A549 (cell line): ENCODE data around the gene ZNF431.
"Not testable (repeated sequence)": the region's sequence is repeated elsewhere in the genome, so short reads cannot be mapped to it uniquely, and the experiment has no call there.

Experiments used
- CEBPB ChIP-seq, 2 experiments: fragments of >200 bp in 1 of 2; sonication (Bioruptor Twin) in 1 of 2; formaldehyde crosslinking in 1 of 2; IDR thresholded peaks; 2 replicates each; pipeline ENCODE4 v1.6.1; 2012 to 2016
- CTCF ChIP-seq: fragments of >200 bp; sonication (Bioruptor Twin); formaldehyde crosslinking; IDR thresholded peaks from 3 replicates; pipeline ENCODE4 v1.5.1; 2016
- JUN ChIP-seq, 2 experiments: fragments of >200 bp; sonication (Bioruptor Twin); formaldehyde crosslinking; IDR thresholded peaks; 2 replicates in 1 of 2; 3 replicates in 1 of 2; pipeline ENCODE4 v1.6.1; 2016 to 2017
- KDM1A ChIP-seq: fragments of 200-600 bp; sonication (generic); IDR thresholded peaks from 2 replicates; pipeline ENCODE4 v1.6.1; 2016; ENCODE audit warnings: low read depth, mild to moderate bottlenecking
- MAX ChIP-seq: IDR thresholded peaks from 2 replicates; pipeline ENCODE4 v1.6.1; 2012
- MYC ChIP-seq: IDR thresholded peaks from 2 replicates; pipeline ENCODE4 v1.6.1; 2012; ENCODE audit warnings: mild to moderate bottlenecking, inconsistent platforms, low read length, improper control_type of control experiment, borderline replicate concordance
- RAD21 ChIP-seq, 2 experiments: fragments of >200 bp in 1 of 2; sonication (Bioruptor Twin) in 1 of 2; formaldehyde crosslinking in 1 of 2; IDR thresholded peaks in 1 of 2; conservative IDR thresholded peaks in 1 of 2; 2 replicates in 1 of 2; 3 replicates in 1 of 2; pipeline ENCODE4 v1.6.1; 2012 to 2018; ENCODE audit warnings: inconsistent platforms in 1 of 2
- RFX5 ChIP-seq: fragments of 450-650 bp; IDR thresholded peaks from 2 replicates; pipeline ENCODE4 v1.7.1; 2014; ENCODE audit warnings: antibody characterized with exemption, mild to moderate bottlenecking, moderate library complexity
- ZFP36 ChIP-seq: fragments of 450-650 bp; IDR thresholded peaks from 2 replicates; pipeline ENCODE4 v1.6.1; 2014; ENCODE audit warnings: borderline replicate concordance; ENCODE audit not compliant: partially characterized antibody

- not testable (repeated sequence) for TF ChIP-seq CEBPB (IDR thresholded peaks at IDR 0.05); CTCF; MAX; ZFP36; RFX5; RAD21 (conservative IDR thresholded peaks at IDR 0.05 in 1 of 2, IDR thresholded peaks at IDR 0.05 in 1 of 2); JUN (IDR thresholded peaks at IDR 0.05); MYC; KDM1A
These were observed 834 bp upstream of the ZNF431 start for GRCh38 chr19:21141006-21141405.
